Measurements from ENCODE around the gene PTGR3. TPM values are rescaled to one million over a fixed set of nuclear protein-coding genes. Genes with fewer than 3 reads are reported as not detected.

The PTGR3 gene
- 8.7 and 12.2 TPM in 2 replicates for total RNA-seq (2014; rRNA removed; shearing (Covaris generic))

- H3K27me3 ChIP-seq: no peaks in the 10 kb centered on the region
- no peaks in the 10 kb centered on the region for H3K9me3 ChIP-seq (replicated peaks)
- peak within 1 kb of the TSS; percentile 91 for H3K4me3 ChIP-seq
- H3K36me3 ChIP-seq: no peaks in the 10 kb centered on the region
- H3K27ac ChIP-seq: peak within 1 kb of the TSS; percentile 81
- DNase-seq: peak; percentile 79 to 84
- H3K4me1 ChIP-seq: no peaks in the 10 kb centered on the region
Observed at GRCh38 chr18:75209129-75209950, at the start of gene PTGR3. Gene PTGR3, minus strand, starts transcription at chr18:75209139. Its CDS starts 81 bp downstream, at chr18:75209058.

- no peaks in the 10 kb centered on the region for H3K9me3 ChIP-seq (replicated peaks)
- no peak overlapping the region for H3K4me3 ChIP-seq
- no peak overlapping the region for H3K27ac ChIP-seq
- H3K36me3 ChIP-seq: no peaks in the 10 kb centered on the region
- H3K4me1 ChIP-seq: no peaks in the 10 kb centered on the region
- DNase-seq: no peak
- no peaks in the 10 kb centered on the region for H3K27me3 ChIP-seq
Observed at GRCh38 chr18:75257605-75258004, 48.7 kb upstream of the PTGR3 start.

- H3K9me3 ChIP-seq (replicated peaks): no peaks in the 10 kb centered on the region
- no peaks in the 10 kb centered on the region for H3K4me1 ChIP-seq
- H3K4me3 ChIP-seq: no peak overlapping the region
- H3K27me3 ChIP-seq: no peaks in the 10 kb centered on the region
- no peak overlapping the region for H3K27ac ChIP-seq
- H3K36me3 ChIP-seq: no peaks in the 10 kb centered on the region
- no peak for DNase-seq
Observed at GRCh38 chr18:75256376-75256775, 47.4 kb upstream of the PTGR3 start.

GRCh38 chr18:75255094-75255493 is 46.2 kb upstream of the PTGR3 start:
- H3K4me1 ChIP-seq: no peaks in the 10 kb centered on the region
- H3K9me3 ChIP-seq (replicated peaks): no peaks in the 10 kb centered on the region
- no peak overlapping the region for H3K4me3 ChIP-seq
- no peak for DNase-seq
- no peak overlapping the region for H3K27ac ChIP-seq
- no peaks in the 10 kb centered on the region for H3K36me3 ChIP-seq
- H3K27me3 ChIP-seq: no peaks in the 10 kb centered on the region

- H3K27ac ChIP-seq: no peak overlapping the region
- H3K4me3 ChIP-seq: no peak overlapping the region
- DNase-seq: no peak
- no peaks in the 10 kb centered on the region for H3K27me3 ChIP-seq
- no peaks in the 10 kb centered on the region for H3K36me3 ChIP-seq
- H3K4me1 ChIP-seq: no peaks in the 10 kb centered on the region
- H3K9me3 ChIP-seq (replicated peaks): no peaks in the 10 kb centered on the region
Observed at GRCh38 chr18:75253784-75254183, 44.8 kb upstream of the PTGR3 start.

- Histone ChIP-seq H3K27ac (no peak overlapping the region), H3K36me3 (no peaks in the 10 kb centered on the region), H3K27me3 (no peaks in the 10 kb centered on the region), H3K4me1 (no peaks in the 10 kb centered on the region), H3K4me3 (no peak overlapping the region), H3K9me3 (replicated peaks) (no peaks in the 10 kb centered on the region)
- DNase-seq: no peak
Observed at GRCh38 chr18:75253043-75253442, 44.1 kb upstream of the PTGR3 start.

- H3K9me3 ChIP-seq (replicated peaks): no peaks in the 10 kb centered on the region
- no peaks in the 10 kb centered on the region for H3K27me3 ChIP-seq
- no peaks in the 10 kb centered on the region for H3K36me3 ChIP-seq
- no peak overlapping the region for H3K4me3 ChIP-seq
- no peaks in the 10 kb centered on the region for H3K4me1 ChIP-seq
- no peak for DNase-seq
- no peak overlapping the region for H3K27ac ChIP-seq
Observed at GRCh38 chr18:75252136-75252535, 43.2 kb upstream of the PTGR3 start.

GRCh38 chr18:75251466-75251865 is 42.5 kb upstream of the PTGR3 start:
- DNase-seq: no peak
- Histone ChIP-seq H3K27me3 (no peaks in the 10 kb centered on the region), H3K36me3 (no peaks in the 10 kb centered on the region), H3K27ac (no peak overlapping the region), H3K9me3 (replicated peaks) (no peaks in the 10 kb centered on the region), H3K4me1 (no peaks in the 10 kb centered on the region), H3K4me3 (no peak overlapping the region)

GRCh38 chr18:75250471-75250821 is 41.5 kb upstream of the PTGR3 start:
- no peaks in the 10 kb centered on the region for H3K4me1 ChIP-seq
- H3K27me3 ChIP-seq: no peaks in the 10 kb centered on the region
- no peaks in the 10 kb centered on the region for H3K36me3 ChIP-seq
- DNase-seq: no peak
- H3K4me3 ChIP-seq: no peak overlapping the region
- no peaks in the 10 kb centered on the region for H3K9me3 ChIP-seq (replicated peaks)
- H3K27ac ChIP-seq: no peak overlapping the region

- Histone ChIP-seq H3K27me3 (no peaks in the 10 kb centered on the region), H3K9me3 (replicated peaks) (no peaks in the 10 kb centered on the region), H3K27ac (no peak overlapping the region), H3K4me1 (no peaks in the 10 kb centered on the region), H3K36me3 (no peaks in the 10 kb centered on the region), H3K4me3 (no peak overlapping the region)
- DNase-seq: no peak
Observed at GRCh38 chr18:75249672-75250470, 40.9 kb upstream of the PTGR3 start.

GRCh38 chr18:75249175-75249518 is 40.2 kb upstream of the PTGR3 start:
- Histone ChIP-seq H3K4me1 (no peaks in the 10 kb centered on the region), H3K4me3 (no peak overlapping the region), H3K27ac (no peak overlapping the region), H3K36me3 (no peaks in the 10 kb centered on the region), H3K9me3 (replicated peaks) (no peaks in the 10 kb centered on the region), H3K27me3 (no peaks in the 10 kb centered on the region)
- DNase-seq: no peak

GRCh38 chr18:75248426-75249174 is 39.7 kb upstream of the PTGR3 start:
- H3K4me3 ChIP-seq: no peak overlapping the region
- DNase-seq: no peak

GRCh38 chr18:75247611-75248421 is 38.9 kb upstream of the PTGR3 start:
- DNase-seq: no peak
- no peak overlapping the region for H3K27ac ChIP-seq

More at GRCh38 chr18:75248426-75249174, 39.7 kb upstream of the PTGR3 start:
- Histone ChIP-seq H3K4me1 (no peaks in the 10 kb centered on the region), H3K27ac (no peak overlapping the region), H3K36me3 (no peaks in the 10 kb centered on the region), H3K27me3 (no peaks in the 10 kb centered on the region), H3K9me3 (replicated peaks) (no peaks in the 10 kb centered on the region)

More at GRCh38 chr18:75247611-75248421, 38.9 kb upstream of the PTGR3 start:
- Histone ChIP-seq H3K27me3 (no peaks in the 10 kb centered on the region), H3K4me1 (no peaks in the 10 kb centered on the region), H3K9me3 (replicated peaks) (no peaks in the 10 kb centered on the region), H3K36me3 (no peaks in the 10 kb centered on the region), H3K4me3 (peak overlapping the region; percentile 18)

Measured in SJCRH30 (cell line).